GM18870 (cell line): ENCODE results near the gene BLOC1S1.

Source experiments
- ATAC-seq: cut with Tn5 transposase; IDR thresholded peaks from one replicate; pipeline ENCODE4 v1.9.1; 2021; ENCODE audit warnings: moderate library complexity; ENCODE audit not compliant: unreplicated experiment

Gene BLOC1S1

GRCh38 chr12:55694188-55694515 is 21.7 kb upstream of the BLOC1S1 start:
- ATAC-seq, result no peak

GRCh38 chr12:55694651-55695050 is 21.2 kb upstream of the BLOC1S1 start:
- ATAC-seq, result no peak

- ATAC-seq, result no peak
Measured at GRCh38 chr12:55695349-55695748, 20.5 kb upstream of the BLOC1S1 start.

GRCh38 chr12:55696141-55696540 is 19.7 kb upstream of the BLOC1S1 start:
- no peak for ATAC-seq

GRCh38 chr12:55696796-55697462 is 18.9 kb upstream of the BLOC1S1 start:
- ATAC-seq, result no peak

- ATAC-seq, result no peak
Measured at GRCh38 chr12:55697686-55698085, 18.2 kb upstream of the BLOC1S1 start.

- no peak for ATAC-seq
Measured at GRCh38 chr12:55698241-55698955, 17.4 kb upstream of the BLOC1S1 start.

- no peak for ATAC-seq
Measured at GRCh38 chr12:55698965-55699364, 16.9 kb upstream of the BLOC1S1 start.

GRCh38 chr12:55699471-55700055 is 16.3 kb upstream of the BLOC1S1 start:
- ATAC-seq, result no peak

GRCh38 chr12:55700255-55701018 is 15.4 kb upstream of the BLOC1S1 start:
- ATAC-seq, result no peak

GRCh38 chr12:55702861-55703260 is 13.0 kb upstream of the BLOC1S1 start:
- no peak for ATAC-seq

- ATAC-seq, result no peak
Measured at GRCh38 chr12:55703288-55703687, 12.6 kb upstream of the BLOC1S1 start.

- ATAC-seq, result no peak
Measured at GRCh38 chr12:55703901-55704761, 11.7 kb upstream of the BLOC1S1 start.

GRCh38 chr12:55704824-55705718 is 10.8 kb upstream of the BLOC1S1 start:
- ATAC-seq, result no peak

GRCh38 chr12:55705782-55706402 is 10.0 kb upstream of the BLOC1S1 start:
- no peak for ATAC-seq

- no peak for ATAC-seq
Measured at GRCh38 chr12:55706568-55707218, 9.2 kb upstream of the BLOC1S1 start.

GRCh38 chr12:55707219-55707671 is 8.6 kb upstream of the BLOC1S1 start:
- no peak for ATAC-seq

GRCh38 chr12:55707841-55708694 is 7.8 kb upstream of the BLOC1S1 start, which contains the start of gene ITGA7:
Gene ITGA7, minus strand, starts transcription at chr12:55707904. Its CDS starts 222 bp downstream, at chr12:55707682.
- ATAC-seq, result no peak
